NCI-H446 treated with DMSO at 0.1 percent for 48 hours (cell line): ENCODE measurements around the gene WBP2.

Source experiments
- DNase-seq: peaks from one replicate; lab custom pipeline; 2025; lab: John Stamatoyannopoulos, UW

WBP2 gene

DNA sequence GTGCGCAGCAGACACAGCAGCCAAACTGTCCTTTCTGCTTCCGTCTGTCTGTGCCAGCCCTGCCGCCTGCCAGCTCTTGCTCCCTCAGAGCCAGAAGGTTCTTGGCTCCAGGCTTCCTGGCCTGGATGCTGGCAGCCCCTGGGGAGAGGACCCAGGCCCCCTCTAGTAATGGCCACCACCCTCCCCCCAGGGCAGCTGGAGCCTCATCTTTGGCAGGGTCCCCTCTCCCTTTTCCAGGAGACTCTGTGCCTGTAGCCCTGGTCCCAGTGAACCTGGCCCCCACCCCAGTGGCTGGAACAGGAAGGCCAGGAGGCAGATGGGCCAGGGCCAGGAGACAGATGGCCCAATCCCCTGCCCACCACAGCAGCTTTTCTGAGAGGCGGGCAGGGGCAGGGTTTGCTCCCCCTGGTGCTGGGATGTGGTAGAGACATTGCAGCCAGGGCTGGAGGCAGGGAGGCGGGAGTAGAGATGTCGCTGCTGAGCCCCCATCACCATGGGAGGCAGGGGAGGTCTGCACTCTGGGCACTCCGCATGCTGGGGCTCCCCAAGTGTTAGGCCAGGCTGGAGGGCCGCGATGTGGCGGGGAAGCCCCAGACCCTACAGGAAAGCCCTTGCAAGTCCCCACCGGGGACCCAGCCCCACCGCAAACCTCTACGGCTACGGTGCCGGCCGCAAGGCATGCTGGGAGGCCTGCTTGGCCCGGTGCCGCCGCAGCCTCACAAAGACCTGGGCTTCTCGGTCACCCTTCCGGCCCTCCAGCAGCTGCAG, 27.6 kb downstream of the WBP2 start:
- peak; percentile 98 for DNase-seq

- DNase-seq, result no peak
Observed at GRCh38 chr17:75826561-75827307, 28.4 kb downstream of the WBP2 start.

GRCh38 chr17:75825748-75826370, 29.3 kb downstream of the WBP2 start:
- no peak for DNase-seq

DNA sequence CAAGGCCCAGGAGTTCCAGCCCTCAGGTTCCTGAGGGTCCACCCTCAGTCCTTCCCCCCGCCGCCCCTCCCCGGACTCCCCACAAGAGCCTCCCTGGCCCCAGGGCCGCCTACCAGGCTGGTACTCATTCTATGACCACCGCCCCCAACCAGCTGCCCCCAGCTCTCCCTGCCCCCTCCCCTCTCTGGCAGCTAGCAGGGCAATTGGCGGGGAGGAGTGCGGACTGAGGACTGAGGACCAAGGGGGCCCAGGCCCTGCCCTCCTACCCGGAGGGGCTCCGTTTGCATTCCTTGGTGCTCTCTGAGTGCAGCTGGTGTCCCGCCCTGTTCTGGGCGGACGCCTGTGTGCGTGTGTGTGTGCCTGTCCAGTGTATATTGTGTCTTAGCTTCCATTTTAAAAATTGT, 30.0 kb downstream of the WBP2 start:
- no peak for DNase-seq

GRCh38 chr17:75824666-75825065, 30.5 kb downstream of the WBP2 start:
- DNase-seq, result no peak

DNA sequence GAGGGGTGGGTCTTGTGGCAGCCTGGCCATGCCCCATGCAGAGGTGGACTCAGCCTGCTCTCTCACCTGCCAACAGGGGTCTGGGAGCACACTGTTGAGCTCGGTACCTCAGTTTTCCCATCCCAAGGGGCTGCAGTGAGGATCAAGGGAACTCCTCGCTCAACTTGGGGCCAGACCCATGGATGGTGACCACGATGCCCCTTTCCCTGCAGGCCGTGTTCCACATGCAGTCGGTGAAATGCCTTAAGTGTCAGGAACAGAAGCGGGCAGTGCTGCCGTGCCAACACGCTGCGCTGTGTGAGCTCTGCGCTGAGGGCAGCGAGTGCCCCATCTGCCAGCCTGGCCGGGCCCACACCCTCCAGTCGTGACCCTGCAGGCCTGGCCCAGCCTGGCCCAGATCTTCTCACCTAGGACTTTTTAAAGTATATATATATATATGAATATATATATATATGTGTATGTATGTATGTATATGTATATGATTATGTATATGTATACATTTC, 31.0 kb downstream of the WBP2 start:
- no peak for DNase-seq

GRCh38 chr17:75823257-75824041, 31.7 kb downstream of the WBP2 start:
- DNase-seq, result no peak

DNA sequence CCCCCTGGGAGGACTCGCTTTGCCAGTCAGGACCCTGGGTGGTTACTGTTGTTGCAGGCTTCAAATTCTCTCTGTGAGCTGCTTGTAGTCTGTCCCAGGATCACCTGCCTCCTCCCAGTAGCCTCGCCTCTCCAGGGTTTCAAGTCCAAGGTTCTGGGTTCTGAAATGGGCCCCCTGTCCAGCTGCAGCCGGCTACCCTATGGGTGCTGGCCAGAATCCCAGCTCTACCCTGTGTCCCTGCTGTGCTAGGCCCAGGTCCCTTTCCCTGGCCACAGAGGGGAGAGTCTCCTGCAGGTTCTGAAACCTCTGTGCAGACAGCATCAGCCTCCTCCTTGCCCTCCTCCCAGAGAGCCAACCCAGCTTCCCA, 32.4 kb downstream of the WBP2 start:
- no peak for DNase-seq

- DNase-seq, result peak; percentile 63
Observed at GRCh38 chr17:75822119-75822799, 32.9 kb downstream of the WBP2 start.

GRCh38 chr17:75821552-75821951, 33.6 kb downstream of the WBP2 start:
- DNase-seq, result no peak

- no peak for DNase-seq
Observed at GRCh38 chr17:75820094-75821080, 34.7 kb downstream of the WBP2 start.

DNA sequence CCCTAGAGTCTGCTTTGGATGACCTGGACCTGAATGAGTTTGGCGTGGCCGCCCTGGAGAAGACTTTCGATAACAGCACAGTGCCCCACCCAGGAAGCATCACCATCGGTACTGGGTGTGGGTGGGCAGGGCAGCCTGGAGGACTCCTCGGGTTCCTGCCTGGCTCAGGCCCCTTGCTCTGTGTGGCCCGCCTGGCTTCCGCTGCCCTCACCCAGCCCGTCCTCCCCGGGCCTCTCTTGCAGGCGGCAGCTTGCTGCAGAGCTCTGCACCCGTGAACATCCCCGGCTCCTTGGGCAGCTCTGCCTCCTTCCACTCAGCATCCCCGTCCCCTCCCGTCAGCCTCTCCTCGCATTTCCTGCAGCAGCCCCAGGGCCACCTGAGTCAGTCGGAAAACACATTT, 35.5 kb downstream of the WBP2 start:
- no peak for DNase-seq

GRCh38 chr17:75819116-75819515, 36.0 kb downstream of the WBP2 start:
- DNase-seq, result no peak

DNA sequence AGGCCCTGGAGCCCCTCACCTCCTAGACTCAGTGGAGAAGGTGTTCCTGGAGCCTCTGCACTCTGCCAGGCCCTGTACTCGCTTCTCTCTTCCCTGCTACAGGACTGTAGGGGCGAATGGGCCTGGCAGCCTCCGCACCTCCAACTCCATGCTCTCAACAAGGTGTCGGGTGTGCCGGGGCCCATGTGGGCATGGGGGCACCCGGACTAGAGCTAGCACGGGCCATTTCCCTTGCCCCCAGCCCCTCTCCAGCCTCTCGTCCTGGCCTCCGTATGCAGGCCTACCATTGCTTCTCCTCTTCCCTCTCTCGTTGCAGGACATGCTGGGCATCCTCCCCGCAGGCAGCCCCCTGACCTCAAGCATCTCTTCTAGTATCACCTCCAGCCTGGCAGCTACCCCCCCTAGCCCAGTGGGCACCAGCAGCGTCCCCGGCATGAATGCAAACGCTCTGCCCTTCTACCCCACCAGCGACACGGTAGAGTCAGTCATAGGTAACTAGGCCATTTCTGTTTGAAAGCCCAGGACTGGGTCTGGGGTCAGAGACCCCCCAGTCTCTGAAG, 36.7 kb downstream of the WBP2 start:
- no peak for DNase-seq

DNA sequence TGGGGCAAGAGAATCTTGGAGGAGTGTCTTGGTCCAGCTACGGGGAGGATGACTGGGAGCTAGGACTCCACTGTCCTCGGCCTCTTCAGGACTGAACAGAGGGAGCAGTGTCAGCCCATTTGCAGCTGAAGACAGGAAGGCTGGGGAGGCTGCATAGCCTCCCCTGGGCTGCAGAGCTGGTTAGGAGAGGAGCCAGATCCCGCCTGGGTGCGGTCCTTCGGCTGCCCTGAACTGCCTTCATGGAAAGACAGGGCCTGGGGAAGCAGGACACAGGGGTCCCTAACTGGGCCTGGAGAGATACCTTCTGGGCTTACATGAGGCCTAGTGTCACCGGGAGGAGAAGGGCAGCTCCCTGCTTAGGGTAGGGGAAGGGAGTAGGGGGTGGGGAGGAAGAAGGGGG, 37.6 kb downstream of the WBP2 start:
- no peak for DNase-seq

DNA sequence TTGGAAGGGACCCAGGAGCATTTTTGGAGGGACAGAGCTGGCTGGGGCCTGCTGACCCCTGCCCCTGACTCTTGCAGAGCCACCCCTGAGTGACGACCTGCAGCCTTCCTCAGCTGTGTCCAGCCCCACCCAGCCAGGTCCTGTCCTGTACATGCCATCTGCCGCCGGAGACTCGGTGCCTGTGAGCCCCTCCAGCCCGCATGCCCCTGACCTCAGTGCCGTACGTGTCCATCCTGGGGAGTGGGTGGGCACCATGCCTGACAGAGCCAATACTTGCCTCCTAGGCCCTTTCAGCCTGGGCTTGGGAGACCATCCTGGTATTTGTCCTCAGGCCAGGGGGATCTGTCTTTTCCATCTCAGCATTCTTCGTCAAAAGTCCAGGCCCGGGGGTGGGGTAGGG, 38.4 kb downstream of the WBP2 start:
- DNase-seq, result no peak

- no peak for DNase-seq
Observed at GRCh38 chr17:75815399-75815798, 39.7 kb downstream of the WBP2 start.

GRCh38 chr17:75814900-75815373, 40.2 kb downstream of the WBP2 start:
- DNase-seq, result no peak

DNA sequence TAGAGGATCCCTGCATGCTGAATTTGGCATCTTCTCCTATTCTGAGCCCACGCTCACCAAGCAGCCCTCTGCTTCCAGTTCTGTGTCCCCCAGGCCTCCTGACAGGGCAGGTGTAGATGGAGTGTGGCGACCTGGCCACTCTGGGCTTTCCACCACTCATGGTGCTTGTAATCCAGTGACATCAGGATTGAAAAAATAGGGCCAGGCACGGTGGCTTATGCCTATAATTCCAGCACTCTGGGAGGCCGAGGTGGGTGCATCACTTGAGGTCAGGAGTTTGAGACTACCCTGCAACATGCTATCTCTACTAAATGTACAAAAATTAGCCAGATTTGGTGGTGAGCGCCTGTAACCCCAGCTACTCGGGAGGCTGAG, 41.1 kb downstream of the WBP2 start:
- DNase-seq, result no peak
